Fibroblast of lung (primary cell): Measurements from ENCODE around the gene GALNT18. TPM values are rescaled to one million over a fixed set of nuclear protein-coding genes. Genes with fewer than 3 reads are reported as not detected.

Source experiments
- DNase-seq, 2 donors: peaks; one replicate each; pipeline versions ENCODE4 v3.0.0 to v3.0.0-alpha.2; 2010; ENCODE audit warnings: low read depth in 2 of 2
- H2AFZ ChIP-seq: 2 replicates; pipeline ENCODE4 v1.5.1; 2012; ENCODE audit warnings: low read length, control low read depth, inconsistent platforms
- H3K27ac ChIP-seq: 2 replicates; pipeline ENCODE4 v1.5.1; 2011; ENCODE audit warnings: low read length, control low read depth; ENCODE audit not compliant: insufficient read depth
- H3K27me3 ChIP-seq: 2 replicates; pipeline ENCODE4 v1.5.1; 2011; ENCODE audit warnings: mild to moderate bottlenecking, low read length; ENCODE audit not compliant: control insufficient read depth, insufficient read depth
- H3K36me3 ChIP-seq: 2 replicates; pipeline ENCODE4 v1.5.1; 2011; ENCODE audit warnings: low read length; ENCODE audit not compliant: control insufficient read depth, insufficient read depth
- H3K4me1 ChIP-seq: 2 replicates; pipeline ENCODE4 v1.5.1; 2011; ENCODE audit warnings: low read length; ENCODE audit not compliant: control insufficient read depth, insufficient read depth; ENCODE audit errors: extremely low read depth
- H3K4me2 ChIP-seq: 2 replicates; pipeline ENCODE4 v1.5.1; 2011; ENCODE audit warnings: low read length, control low read depth; ENCODE audit not compliant: insufficient read depth; ENCODE audit errors: extremely low read depth
- H3K4me3 ChIP-seq, 4 experiments: fragments of 200-600 bp in 1 of 4; sonication (generic) in 1 of 4; replicated peaks in 1 of 4; 2 replicates each; pipeline ENCODE4 v1.5.1; 2011 to 2016; ENCODE audit warnings: low read length in 4 of 4, low read depth in 3 of 4, mild to moderate bottlenecking in 3 of 4, control low read depth in 2 of 4, inconsistent platforms in 1 of 4, mixed read lengths in 1 of 4; ENCODE audit not compliant: insufficient read depth in 1 of 4; ENCODE audit errors: control extremely low read depth in 1 of 4
- H3K79me2 ChIP-seq: 2 replicates; pipeline ENCODE4 v1.5.1; 2012; ENCODE audit warnings: mild to moderate bottlenecking, low read length, inconsistent platforms; ENCODE audit not compliant: control insufficient read depth, insufficient read depth
- H3K9ac ChIP-seq: 2 replicates; pipeline ENCODE4 v1.5.1; 2011; ENCODE audit warnings: mild to moderate bottlenecking, low read length, control low read depth; ENCODE audit not compliant: insufficient read depth
- H3K9me3 ChIP-seq: 2 replicates; pipeline ENCODE4 v1.5.1; 2012; ENCODE audit warnings: low read depth, low read length; ENCODE audit not compliant: control insufficient read depth, insufficient read depth
- H4K20me1 ChIP-seq: 2 replicates; pipeline ENCODE4 v1.5.1; 2011; ENCODE audit warnings: low read length; ENCODE audit not compliant: control insufficient read depth, insufficient read depth; ENCODE audit errors: extremely low read depth
- EZH2 ChIP-seq: IDR thresholded peaks from 2 replicates; pipeline ENCODE4 v1.5.1; 2012; ENCODE audit warnings: low read length, control low read depth, mild to moderate bottlenecking; ENCODE audit errors: missing control alignments
- polyA plus RNA-seq, 2 donors: library from polyadenylated mRNA; depleted of rRNA in 1 of 2; stranded (reverse) in 1 of 2; unstranded in 1 of 2; fragments of >200 nt; gene quantifications; 2 replicates each; pipeline ENCODE4 v1.2.1, GENCODE V29; 2011 to 2012; ENCODE audit warnings: missing spikeins in 1 of 2
- total RNA-seq: library from RNA; depleted of rRNA; stranded (reverse); fragments of >200 nt; gene quantifications from 2 replicates; pipeline ENCODE4 v1.2.1, GENCODE V29; 2014
- TF ChIP-seq, protein P1 (sequence below), 2 donors: IDR thresholded peaks in 1 of 2; conservative IDR thresholded peaks in 1 of 2; 1 replicate in 1 of 2; 2 replicates in 1 of 2; pipeline ENCODE4 v1.5.1; 2011 to 2012; ENCODE audit warnings: low read length in 2 of 2, control low read depth in 1 of 2, inconsistent platforms in 1 of 2, low read depth in 1 of 2, mild to moderate bottlenecking in 1 of 2

The GALNT18 gene
- total and polyA plus RNA-seq, 2 donors (not counting 1 experiment from before 2014, with no cell fraction given) = 0.50 to 19.3 TPM

DNA sequence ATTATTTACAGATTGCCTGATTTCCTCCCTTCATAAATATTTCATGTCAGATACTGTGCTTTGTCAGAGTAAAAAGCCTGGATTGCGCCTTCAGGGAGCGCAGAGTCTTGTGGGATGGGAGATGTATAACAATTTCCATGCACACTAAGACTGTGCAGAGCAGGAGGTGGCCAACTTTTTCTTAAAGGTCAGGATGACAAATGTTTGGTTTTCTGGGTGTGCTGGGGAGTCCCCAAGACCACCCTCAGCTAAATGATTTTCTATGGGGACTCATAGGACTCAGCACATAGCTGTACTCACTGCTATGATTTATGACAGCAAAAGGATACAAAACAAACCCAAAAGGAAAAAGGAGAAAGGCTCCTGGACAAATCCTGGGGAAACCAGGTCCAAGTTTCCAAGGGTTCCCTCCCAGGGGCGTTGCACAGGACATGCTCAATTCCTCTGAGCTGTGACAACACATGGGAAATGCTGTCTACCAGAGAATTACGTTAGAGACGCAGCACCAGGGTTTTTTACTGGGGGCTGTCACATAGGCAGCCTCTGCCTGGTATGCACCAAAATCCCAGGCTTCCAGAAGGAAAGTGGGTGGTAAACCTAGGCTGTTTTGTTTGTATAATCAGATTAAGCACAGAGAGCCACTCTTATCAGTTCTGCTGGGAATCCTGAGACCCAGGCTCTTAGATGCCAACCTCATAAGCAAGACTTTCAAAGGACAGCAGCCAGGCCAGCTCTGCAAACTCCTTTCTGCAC is 327.8 kb downstream of the GALNT18 start:
- no peaks in the 10 kb centered on the region for H3K79me2 ChIP-seq
- H3K36me3 ChIP-seq = no peaks in the 10 kb centered on the region
- TF ChIP-seq EZH2 = no peak
- TF ChIP-seq, protein P1, sequence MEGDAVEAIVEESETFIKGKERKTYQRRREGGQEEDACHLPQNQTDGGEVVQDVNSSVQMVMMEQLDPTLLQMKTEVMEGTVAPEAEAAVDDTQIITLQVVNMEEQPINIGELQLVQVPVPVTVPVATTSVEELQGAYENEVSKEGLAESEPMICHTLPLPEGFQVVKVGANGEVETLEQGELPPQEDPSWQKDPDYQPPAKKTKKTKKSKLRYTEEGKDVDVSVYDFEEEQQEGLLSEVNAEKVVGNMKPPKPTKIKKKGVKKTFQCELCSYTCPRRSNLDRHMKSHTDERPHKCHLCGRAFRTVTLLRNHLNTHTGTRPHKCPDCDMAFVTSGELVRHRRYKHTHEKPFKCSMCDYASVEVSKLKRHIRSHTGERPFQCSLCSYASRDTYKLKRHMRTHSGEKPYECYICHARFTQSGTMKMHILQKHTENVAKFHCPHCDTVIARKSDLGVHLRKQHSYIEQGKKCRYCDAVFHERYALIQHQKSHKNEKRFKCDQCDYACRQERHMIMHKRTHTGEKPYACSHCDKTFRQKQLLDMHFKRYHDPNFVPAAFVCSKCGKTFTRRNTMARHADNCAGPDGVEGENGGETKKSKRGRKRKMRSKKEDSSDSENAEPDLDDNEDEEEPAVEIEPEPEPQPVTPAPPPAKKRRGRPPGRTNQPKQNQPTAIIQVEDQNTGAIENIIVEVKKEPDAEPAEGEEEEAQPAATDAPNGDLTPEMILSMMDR (conservative IDR thresholded peaks at IDR 0.05 in 1 of 2, IDR thresholded peaks at IDR 0.05 in 1 of 2; ENCODE audit: low read depth in 1 of 2, low read length in 2 of 2) = no peak

GRCh38 chr11:11292839-11293238 is 329.0 kb downstream of the GALNT18 start:
- no peak for TF ChIP-seq EZH2
- TF ChIP-seq, protein P1 (conservative IDR thresholded peaks at IDR 0.05 in 1 of 2, IDR thresholded peaks at IDR 0.05 in 1 of 2; ENCODE audit: low read depth in 1 of 2, low read length in 2 of 2) = no peak
- no peak overlapping the region for H2AFZ ChIP-seq

More for the DNA sequence above, 327.8 kb downstream of the GALNT18 start:
- no peak overlapping the region for H3K4me3 ChIP-seq
- no peaks in the 10 kb centered on the region for H3K9me3 ChIP-seq
- no peak for DNase-seq
- no peak overlapping the region for H2AFZ ChIP-seq
- no peaks in the 10 kb centered on the region for H3K4me1 ChIP-seq
- no peaks in the 10 kb centered on the region for H3K27me3 ChIP-seq
- H3K4me2 ChIP-seq = no peak overlapping the region
- H4K20me1 ChIP-seq = no peaks in the 10 kb centered on the region
- no peak overlapping the region for H3K9ac ChIP-seq
- no peak overlapping the region for H3K27ac ChIP-seq

GRCh38 chr11:11291041-11292015 is 330.5 kb downstream of the GALNT18 start:
- no peak overlapping the region for H2AFZ ChIP-seq
- no peaks in the 10 kb centered on the region for H3K36me3 ChIP-seq
- H3K4me1 ChIP-seq = no peaks in the 10 kb centered on the region
- H3K4me3 ChIP-seq = no peak overlapping the region
- no peak overlapping the region for H3K9ac ChIP-seq
- no peaks in the 10 kb centered on the region for H3K27me3 ChIP-seq
- no peak overlapping the region for H3K4me2 ChIP-seq
- DNase-seq = no peak
- no peaks in the 10 kb centered on the region for H4K20me1 ChIP-seq
- no peaks in the 10 kb centered on the region for H3K9me3 ChIP-seq
- no peak overlapping the region for H3K27ac ChIP-seq
- H3K79me2 ChIP-seq = no peaks in the 10 kb centered on the region
- TF ChIP-seq EZH2 = no peak
- TF ChIP-seq, protein P1 (conservative IDR thresholded peaks at IDR 0.05 in 1 of 2, IDR thresholded peaks at IDR 0.05 in 1 of 2; ENCODE audit: low read depth in 1 of 2, low read length in 2 of 2) = no peak

More at GRCh38 chr11:11292839-11293238, 329.0 kb downstream of the GALNT18 start:
- Histone ChIP-seq H3K36me3 (no peaks in the 10 kb centered on the region), H3K4me2 (no peak overlapping the region), H3K9ac (no peak overlapping the region), H3K4me1 (no peaks in the 10 kb centered on the region), H3K9me3 (no peaks in the 10 kb centered on the region), H3K27me3 (no peaks in the 10 kb centered on the region), H3K27ac (no peak overlapping the region), H4K20me1 (no peaks in the 10 kb centered on the region), H3K79me2 (no peaks in the 10 kb centered on the region), H3K4me3 (no peak overlapping the region)
- no peak for DNase-seq
